ENCODE results near the gene TTBK1. TPM values are rescaled to one million over a fixed set of nuclear protein-coding genes. Genes with fewer than 3 reads are reported as not detected.

The TTBK1 gene
- under 1 TPM; 0.30 TPM for total RNA-seq

DNA sequence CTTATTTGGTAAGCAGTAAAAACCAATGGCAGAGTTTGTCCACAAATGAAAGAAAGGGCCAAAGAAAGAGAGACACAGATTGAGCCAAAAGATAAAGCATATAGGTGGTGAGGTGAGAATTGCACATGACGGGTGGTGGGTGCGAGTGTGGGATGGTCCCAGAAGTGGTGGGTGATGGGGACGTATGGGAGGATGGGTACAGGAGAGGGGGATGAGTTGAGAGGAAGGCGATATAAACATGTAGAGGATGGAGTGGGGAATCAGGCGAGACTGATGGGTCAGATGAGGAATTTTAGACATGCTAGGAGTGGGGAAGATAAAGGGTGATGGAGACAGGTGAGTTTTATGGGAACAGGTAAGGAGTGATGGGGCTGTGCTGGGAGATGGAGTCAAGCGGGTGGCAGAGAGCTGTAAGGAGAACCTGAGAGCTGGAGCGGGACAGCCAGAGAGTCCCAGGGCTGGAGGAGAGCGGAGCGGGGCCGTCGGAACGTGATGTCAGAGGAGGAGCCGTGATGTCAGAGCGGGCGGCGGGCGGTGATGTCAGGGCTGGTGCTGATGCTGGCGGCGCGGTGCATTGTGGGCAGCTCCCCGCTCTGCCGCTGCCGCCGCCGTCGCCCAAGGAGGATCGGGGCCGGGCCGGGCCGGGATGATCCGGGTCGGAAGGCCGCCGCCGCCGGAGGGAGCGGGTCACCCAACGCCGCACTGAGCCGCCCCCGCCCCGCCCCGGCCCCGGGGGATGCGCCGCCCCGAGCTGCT, at the start of gene TTBK1:
Gene TTBK1 (plus strand): TSS at position 574 of the 756 bp plus-strand sequence. CDS start 3,180 bp downstream, outside the sequence.
- DNase-seq = peak; percentile 42
- POLR2A ChIA-PET = no interaction called here
- H3K27me3 Mint-ChIP-seq = peaks cover 37% of the 10 kb centered on the region
- H3K4me3 Mint-ChIP-seq = no peak within 1 kb of the TSS
- H3K4me1 Mint-ChIP-seq = peaks cover 18% of the 10 kb centered on the region
- H3K9me3 Mint-ChIP-seq = peaks cover 7% of the 10 kb centered on the region
- no peak within 1 kb of the TSS for H3K27ac Mint-ChIP-seq
- peaks cover 4% of the 10 kb centered on the region for H3K36me3 Mint-ChIP-seq (ENCODE audit: low read depth)
- CTCF ChIA-PET = interaction anchor here (1.0 to 1.1 kb wide), 2 partner anchors 14 to 179 kb away, joined by 3 to 4 read pairs; partner anchors contain the start of gene DNPH1

DNA sequence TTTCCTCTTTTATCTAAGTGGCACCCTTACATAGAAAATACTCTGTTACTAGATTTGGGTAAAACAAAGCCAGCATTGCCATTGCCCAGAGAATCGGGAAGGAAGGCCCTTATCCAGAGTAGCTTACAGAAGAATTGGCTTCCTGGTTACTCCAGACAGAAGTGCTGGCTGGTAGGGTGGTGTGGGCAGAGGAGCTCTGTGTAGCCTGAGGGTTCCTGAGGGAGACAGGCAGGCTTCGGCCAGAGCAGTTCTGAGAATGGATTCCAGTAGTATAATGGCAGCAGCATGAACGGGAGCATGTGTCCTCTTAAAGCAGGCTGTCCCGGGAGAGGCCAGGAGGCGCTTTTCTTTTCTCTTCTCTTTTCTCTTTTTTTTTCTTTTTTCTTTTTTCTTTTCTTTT, 49.4 kb upstream of the TTBK1 start:
- H3K9me3 Mint-ChIP-seq = no peaks in the 10 kb centered on the region
- H3K27ac Mint-ChIP-seq = no peak overlapping the region
- no peak overlapping the region for H3K4me3 Mint-ChIP-seq
- CTCF ChIA-PET = no interaction called here
- no peak for DNase-seq
- POLR2A ChIA-PET = interaction anchor here (0.6 to 0.8 kb wide), 2 partner anchors 10 to 320 kb away, joined by 3 to 5 read pairs; no protein-coding TSS in a partner anchor
- H3K36me3 Mint-ChIP-seq (ENCODE audit: low read depth) = peaks cover 41% of the 10 kb centered on the region
- peaks cover 6% of the 10 kb centered on the region for H3K4me1 Mint-ChIP-seq
- H3K27me3 Mint-ChIP-seq = no peaks in the 10 kb centered on the region

DNA sequence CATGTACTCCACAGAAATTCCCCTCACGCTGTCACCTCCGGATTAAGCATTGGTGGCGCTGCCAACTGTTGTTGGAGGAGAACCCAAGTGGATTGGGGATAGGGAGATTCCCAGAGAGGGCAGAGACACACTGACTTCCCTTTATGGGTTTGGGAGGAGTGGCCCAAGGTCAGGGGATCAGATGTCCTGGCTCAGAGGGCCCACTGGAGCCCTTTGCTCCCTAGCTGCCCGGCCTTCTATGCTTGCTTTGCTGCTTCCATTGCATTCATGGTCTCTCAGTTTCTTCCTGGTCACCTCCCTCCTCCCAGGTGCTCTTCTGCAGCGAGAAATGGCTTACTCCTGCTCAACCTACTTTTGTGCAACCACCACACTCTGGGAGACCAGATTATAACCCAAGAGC, 46.9 kb upstream of the TTBK1 start:
- DNase-seq = no peak
- H3K36me3 Mint-ChIP-seq (ENCODE audit: low read depth) = peaks cover 43% of the 10 kb centered on the region
- no peaks in the 10 kb centered on the region for H3K27me3 Mint-ChIP-seq
- no peak overlapping the region for H3K27ac Mint-ChIP-seq
- H3K4me3 Mint-ChIP-seq = no peak overlapping the region
- H3K4me1 Mint-ChIP-seq = no peaks in the 10 kb centered on the region
- no peaks in the 10 kb centered on the region for H3K9me3 Mint-ChIP-seq
- ChIA-PET POLR2A (interaction anchor here (0.7 kb wide), 1 partner anchor 24 kb away, joined by 3 read pairs; no protein-coding TSS in a partner anchor), CTCF (no interaction called here)

DNA sequence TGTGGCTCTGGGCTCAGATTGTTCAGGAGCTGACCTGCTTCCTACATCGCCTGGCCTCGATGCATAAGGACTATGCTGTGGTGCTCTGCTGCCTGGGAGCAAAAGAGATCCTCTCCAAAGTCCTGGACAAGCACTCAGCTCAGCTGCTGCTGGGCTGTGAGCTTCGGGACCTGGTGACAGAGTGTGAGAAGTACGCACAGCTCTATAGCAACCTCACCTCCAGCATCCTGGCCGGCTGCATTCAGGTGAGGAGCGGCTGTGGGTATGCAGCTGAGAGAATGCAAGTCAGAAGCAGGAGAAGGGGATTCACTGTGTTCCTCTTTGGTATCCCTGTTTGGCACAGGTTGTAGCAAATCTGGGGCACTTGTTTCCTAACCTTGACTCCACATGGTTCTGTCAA, 43.4 kb upstream of the TTBK1 start:
- H3K4me3 Mint-ChIP-seq = no peak overlapping the region
- H3K27ac Mint-ChIP-seq = no peak overlapping the region
- no peaks in the 10 kb centered on the region for H3K9me3 Mint-ChIP-seq
- no peaks in the 10 kb centered on the region for H3K4me1 Mint-ChIP-seq
- POLR2A ChIA-PET = no interaction called here
- no peaks in the 10 kb centered on the region for H3K27me3 Mint-ChIP-seq
- DNase-seq = no peak
- H3K36me3 Mint-ChIP-seq (ENCODE audit: low read depth) = peaks cover 29% of the 10 kb centered on the region
- CTCF ChIA-PET = interaction anchor here (2.7 kb wide), 1 partner anchor 29 kb away, joined by 11 read pairs; the partner anchor contains the start of gene DNPH1

DNA sequence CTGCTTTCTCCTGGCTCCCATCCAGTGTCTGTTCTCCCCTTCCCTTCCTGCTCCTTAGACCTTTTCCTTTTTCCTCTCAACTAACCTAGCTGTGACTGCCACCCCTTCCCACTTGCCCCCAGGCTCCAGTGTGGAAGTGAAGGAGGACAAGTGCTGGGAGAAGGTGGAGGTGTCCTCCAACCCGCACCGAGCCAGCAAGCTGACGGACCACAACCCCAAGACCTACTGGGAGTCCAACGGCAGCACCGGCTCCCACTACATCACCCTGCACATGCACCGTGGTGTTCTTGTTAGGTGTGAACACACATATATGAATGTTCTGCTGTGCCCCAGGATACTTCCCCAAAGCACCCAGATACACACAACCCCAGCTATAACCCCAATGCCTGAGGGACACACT, 42.7 kb upstream of the TTBK1 start:
- DNase-seq = no peak
- POLR2A ChIA-PET = interaction anchor here (1.3 kb wide), 1 partner anchor 26 kb away, joined by 3 read pairs; no protein-coding TSS in a partner anchor
- CTCF ChIA-PET = interaction anchor here (2.7 kb wide), 1 partner anchor 28 kb away, joined by 11 read pairs; the partner anchor contains the start of gene DNPH1

DNA sequence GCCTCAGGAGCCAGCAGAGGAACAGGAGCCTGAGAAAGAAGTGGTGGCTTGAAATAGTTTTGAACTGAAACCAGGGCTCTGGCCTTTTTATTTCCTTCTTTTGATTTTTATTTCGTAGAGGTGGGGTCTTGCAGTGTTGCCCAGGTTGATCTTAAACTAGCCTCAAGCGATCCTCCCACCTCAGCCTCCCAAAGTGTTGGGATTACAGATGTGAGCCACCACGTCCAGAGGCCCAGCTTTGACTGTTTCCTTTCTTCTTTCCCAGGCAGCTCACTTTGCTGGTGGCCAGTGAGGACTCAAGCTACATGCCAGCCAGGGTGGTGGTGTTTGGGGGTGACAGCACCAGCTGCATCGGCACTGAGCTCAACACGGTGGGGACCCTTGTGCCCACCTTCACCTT, 40.8 kb upstream of the TTBK1 start:
- POLR2A ChIA-PET = interaction anchor here (1.1 kb wide), 1 partner anchor 10 kb away, joined by 3 read pairs; no protein-coding TSS in a partner anchor
- Mint-ChIP-seq H3K4me1 (no peaks in the 10 kb centered on the region), H3K27me3 (no peaks in the 10 kb centered on the region), H3K4me3 (no peak overlapping the region), H3K9me3 (no peaks in the 10 kb centered on the region), H3K27ac (no peak overlapping the region), H3K36me3 (ENCODE audit: low read depth) (peaks cover 26% of the 10 kb centered on the region)
- DNase-seq = no peak
- CTCF ChIA-PET = no interaction called here

More for the DNA sequence above, 42.7 kb upstream of the TTBK1 start:
- H3K27me3 Mint-ChIP-seq = no peaks in the 10 kb centered on the region
- no peaks in the 10 kb centered on the region for H3K4me1 Mint-ChIP-seq
- H3K27ac Mint-ChIP-seq = peak overlapping the region; percentile 10
- H3K9me3 Mint-ChIP-seq = no peaks in the 10 kb centered on the region
- peaks cover 25% of the 10 kb centered on the region for H3K36me3 Mint-ChIP-seq (ENCODE audit: low read depth)
- H3K4me3 Mint-ChIP-seq = no peak overlapping the region

DNA sequence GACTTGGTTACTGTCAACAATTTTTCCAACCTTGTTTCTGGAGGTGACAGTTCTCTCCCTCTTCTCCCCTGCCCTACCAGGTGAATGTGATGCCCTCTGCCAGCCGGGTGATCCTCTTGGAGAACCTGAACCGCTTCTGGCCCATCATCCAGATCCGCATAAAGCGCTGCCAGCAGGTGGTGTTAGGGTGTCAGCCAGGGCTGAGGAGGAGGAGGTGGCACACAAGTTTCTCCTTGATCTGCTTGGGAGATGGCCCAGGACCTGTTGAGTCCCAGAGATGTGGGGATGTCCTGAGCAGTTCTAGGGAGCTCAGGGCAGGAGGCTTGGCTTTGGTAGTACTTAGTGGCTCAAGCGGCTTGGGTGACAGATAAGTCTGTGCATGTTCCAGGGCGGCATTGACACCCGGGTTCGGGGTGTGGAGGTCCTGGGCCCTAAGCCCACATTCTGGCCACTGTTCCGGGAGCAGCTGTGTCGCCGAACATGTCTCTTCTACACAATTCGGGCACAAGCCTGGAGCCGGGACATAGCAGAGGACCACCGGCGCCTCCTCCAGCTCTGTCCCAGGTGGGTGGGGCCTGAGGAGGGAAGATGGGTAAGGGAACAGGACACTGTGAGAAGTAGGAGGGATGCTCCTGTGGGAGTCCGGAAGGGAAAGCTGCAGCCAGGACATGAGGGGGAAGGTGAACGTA, 40.1 kb upstream of the TTBK1 start:
- peaks cover 26% of the 10 kb centered on the region for H3K36me3 Mint-ChIP-seq (ENCODE audit: low read depth)
- H3K4me3 Mint-ChIP-seq = no peak overlapping the region
- ChIA-PET CTCF (no interaction called here), POLR2A (no interaction called here)
- H3K27ac Mint-ChIP-seq = no peak overlapping the region
- no peak for DNase-seq
- H3K27me3 Mint-ChIP-seq = no peaks in the 10 kb centered on the region
- no peaks in the 10 kb centered on the region for H3K4me1 Mint-ChIP-seq
- no peaks in the 10 kb centered on the region for H3K9me3 Mint-ChIP-seq

DNA sequence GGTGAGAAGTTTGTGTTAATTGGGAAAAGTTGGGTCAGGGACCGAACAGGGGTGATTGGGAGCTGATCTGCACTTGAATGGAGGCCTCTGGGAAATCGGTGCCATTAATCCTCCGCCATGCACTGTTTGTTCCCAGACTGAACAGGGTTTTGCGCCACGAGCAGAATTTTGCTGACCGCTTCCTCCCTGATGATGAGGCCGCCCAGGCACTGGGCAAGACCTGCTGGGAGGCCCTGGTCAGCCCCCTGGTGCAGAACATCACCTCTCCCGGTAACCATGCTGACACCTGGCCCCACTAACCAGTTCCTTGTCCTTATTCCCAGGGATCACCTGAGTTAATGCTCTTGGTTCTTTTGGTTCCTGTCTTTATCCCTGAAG, 39.6 kb upstream of the TTBK1 start:
- Mint-ChIP-seq H3K36me3 (ENCODE audit: low read depth) (peaks cover 26% of the 10 kb centered on the region), H3K27ac (no peak overlapping the region), H3K27me3 (no peaks in the 10 kb centered on the region), H3K4me3 (no peak overlapping the region), H3K4me1 (no peaks in the 10 kb centered on the region), H3K9me3 (no peaks in the 10 kb centered on the region)
- no peak for DNase-seq
- CTCF ChIA-PET = no interaction called here
- POLR2A ChIA-PET = no interaction called here

DNA sequence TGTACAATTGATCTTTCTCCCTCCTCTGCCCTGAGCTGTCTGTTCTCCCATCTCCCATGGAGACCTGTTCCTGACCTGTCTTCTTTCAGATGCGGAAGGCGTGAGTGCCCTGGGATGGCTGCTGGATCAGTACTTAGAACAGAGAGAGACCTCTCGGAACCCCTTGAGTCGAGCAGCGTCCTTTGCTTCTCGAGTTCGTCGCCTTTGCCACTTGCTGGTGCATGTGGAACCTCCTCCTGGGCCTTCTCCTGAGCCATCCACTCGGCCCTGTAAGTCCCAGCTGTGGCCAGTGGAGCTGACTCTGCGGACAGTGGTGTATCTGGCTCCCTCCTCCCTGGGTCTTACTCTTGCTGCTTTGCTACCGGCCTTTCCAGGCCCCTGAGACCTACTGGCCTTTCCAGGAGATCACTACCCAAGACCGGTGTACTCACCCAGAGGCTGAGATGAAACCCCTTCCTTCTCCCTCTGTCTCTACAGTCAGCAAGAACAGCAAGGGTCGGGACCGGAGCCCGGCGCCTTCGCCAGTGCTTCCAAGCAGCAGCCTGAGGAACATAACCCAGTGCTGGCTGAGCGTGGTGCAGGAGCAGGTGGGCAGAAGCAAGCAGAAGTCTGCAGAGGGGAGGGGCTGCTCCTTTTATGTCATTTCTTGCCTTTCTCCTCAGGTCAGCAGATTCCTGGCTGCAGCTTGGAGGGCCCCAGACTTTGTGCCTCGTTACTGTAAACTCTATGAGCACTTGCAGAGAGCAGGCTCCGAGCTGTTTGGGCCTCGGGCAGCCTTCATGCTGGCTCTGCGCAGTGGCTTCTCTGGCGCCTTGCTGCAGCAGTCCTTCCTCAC, 38.8 kb upstream of the TTBK1 start:
- H3K27me3 Mint-ChIP-seq = no peaks in the 10 kb centered on the region
- H3K4me1 Mint-ChIP-seq = no peaks in the 10 kb centered on the region
- POLR2A ChIA-PET = interaction anchor here (0.7 kb wide), 1 partner anchor 17 kb away, joined by 3 read pairs; no protein-coding TSS in a partner anchor
- CTCF ChIA-PET = no interaction called here
- DNase-seq = no peak
- H3K27ac Mint-ChIP-seq = no peak overlapping the region
- no peaks in the 10 kb centered on the region for H3K9me3 Mint-ChIP-seq
- H3K4me3 Mint-ChIP-seq = no peak overlapping the region
- H3K36me3 Mint-ChIP-seq (ENCODE audit: low read depth) = peaks cover 26% of the 10 kb centered on the region

DNA sequence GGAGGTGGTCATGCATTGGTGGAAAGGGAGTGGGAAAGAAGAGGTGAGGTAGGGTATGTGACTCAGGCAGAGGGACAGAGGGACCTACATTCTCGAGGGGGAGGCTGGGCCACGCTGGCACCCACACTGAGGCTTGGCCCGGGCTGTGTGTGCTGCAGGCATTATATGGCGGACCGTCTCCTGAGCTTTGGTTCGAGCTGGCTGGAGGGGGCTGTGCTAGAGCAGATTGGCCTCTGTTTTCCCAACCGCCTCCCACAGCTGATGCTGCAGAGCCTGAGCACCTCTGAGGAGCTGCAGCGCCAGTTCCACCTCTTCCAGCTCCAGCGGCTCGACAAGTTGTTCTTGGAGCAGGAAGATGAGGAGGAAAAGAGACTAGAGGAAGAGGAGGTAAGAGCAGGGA, 37.4 kb upstream of the TTBK1 start:
- DNase-seq = no peak
- Mint-ChIP-seq H3K4me3 (no peak overlapping the region), H3K9me3 (no peaks in the 10 kb centered on the region), H3K36me3 (ENCODE audit: low read depth) (peaks cover 21% of the 10 kb centered on the region), H3K27ac (no peak overlapping the region), H3K27me3 (no peaks in the 10 kb centered on the region), H3K4me1 (no peaks in the 10 kb centered on the region)
- CTCF ChIA-PET = no interaction called here
- POLR2A ChIA-PET = no interaction called here

DNA sequence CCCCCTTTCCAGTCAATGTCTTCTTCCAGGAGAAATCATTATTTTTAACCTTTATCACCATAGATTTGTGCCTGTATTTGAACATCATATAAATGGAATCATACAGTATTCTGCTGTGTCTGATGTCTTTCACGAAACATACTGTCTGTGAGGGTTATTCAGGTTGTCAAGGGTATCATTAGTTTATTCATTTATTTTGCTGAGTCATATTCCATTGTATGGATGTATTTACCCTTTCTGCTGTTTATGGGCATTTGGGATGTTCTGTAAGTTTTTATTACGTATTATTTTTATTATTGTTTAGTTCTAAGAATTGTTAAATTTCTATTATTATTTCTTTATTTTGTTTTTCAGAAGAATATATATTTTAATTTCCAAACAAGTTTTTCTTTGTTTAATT, 36.0 kb upstream of the TTBK1 start:
- POLR2A ChIA-PET = no interaction called here
- Mint-ChIP-seq H3K36me3 (ENCODE audit: low read depth) (peaks cover 18% of the 10 kb centered on the region), H3K9me3 (no peaks in the 10 kb centered on the region), H3K4me3 (no peak overlapping the region), H3K27ac (no peak overlapping the region), H3K27me3 (no peaks in the 10 kb centered on the region), H3K4me1 (no peaks in the 10 kb centered on the region)
- no peak for DNase-seq
- CTCF ChIA-PET = no interaction called here

DNA sequence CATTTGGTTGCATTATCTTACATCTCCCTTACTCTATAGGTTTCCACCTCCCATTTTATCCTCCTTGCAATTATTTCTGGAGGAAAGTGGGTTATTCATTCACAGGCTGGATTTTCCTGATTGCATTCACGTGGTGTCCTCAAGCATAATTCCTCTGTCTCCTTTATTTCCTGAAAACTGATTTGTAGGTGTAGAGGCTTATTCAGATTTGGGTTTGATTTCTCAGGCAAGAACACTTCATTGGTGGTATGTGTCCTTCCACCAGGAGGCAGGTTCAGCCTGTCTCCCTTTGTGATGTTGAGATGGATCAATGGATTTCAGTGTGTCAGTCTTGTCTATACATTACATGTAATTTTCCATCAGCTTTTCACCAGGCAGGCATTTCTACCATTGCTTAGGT, 31.3 kb upstream of the TTBK1 start:
- peaks cover 13% of the 10 kb centered on the region for H3K36me3 Mint-ChIP-seq (ENCODE audit: low read depth)
- DNase-seq = no peak
- ChIA-PET POLR2A (interaction anchor here (1.2 kb wide), 1 partner anchor 10 kb away, joined by 3 read pairs; no protein-coding TSS in a partner anchor), CTCF (interaction anchor here (1.1 kb wide), 1 partner anchor 17 kb away, joined by 5 read pairs; the partner anchor contains the start of gene DNPH1)
- H3K27ac Mint-ChIP-seq = no peak overlapping the region
- H3K9me3 Mint-ChIP-seq = no peaks in the 10 kb centered on the region
- H3K4me1 Mint-ChIP-seq = no peaks in the 10 kb centered on the region
- no peak overlapping the region for H3K4me3 Mint-ChIP-seq
- H3K27me3 Mint-ChIP-seq = no peaks in the 10 kb centered on the region

DNA sequence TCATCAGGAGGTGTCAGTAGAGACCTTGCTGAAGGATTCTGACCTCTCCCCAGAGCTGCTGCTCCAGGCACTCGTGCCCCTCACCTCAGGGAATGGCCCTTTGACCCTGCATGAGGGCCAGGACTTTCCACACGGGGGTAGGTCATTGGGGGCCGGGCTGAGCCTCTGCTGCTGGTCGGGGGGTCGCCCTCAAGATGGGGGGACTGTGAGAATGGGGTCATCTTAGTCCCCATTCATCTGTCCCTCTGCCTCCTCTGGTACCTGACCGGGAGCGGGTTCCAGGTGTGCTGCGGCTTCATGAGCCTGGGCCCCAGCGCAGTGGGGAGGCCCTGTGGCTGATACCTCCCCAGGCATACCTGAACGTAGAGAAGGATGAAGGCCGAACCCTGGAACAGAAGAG, 29.9 kb upstream of the TTBK1 start:
- H3K4me1 Mint-ChIP-seq = no peaks in the 10 kb centered on the region
- no peak overlapping the region for H3K4me3 Mint-ChIP-seq
- H3K9me3 Mint-ChIP-seq = no peaks in the 10 kb centered on the region
- no peaks in the 10 kb centered on the region for H3K27me3 Mint-ChIP-seq
- H3K27ac Mint-ChIP-seq = no peak overlapping the region
- ChIA-PET POLR2A (interaction anchor here (1.2 kb wide), 1 partner anchor 12 kb away, joined by 3 read pairs; no protein-coding TSS in a partner anchor), CTCF (no interaction called here)
- H3K36me3 Mint-ChIP-seq (ENCODE audit: low read depth) = peaks cover 10% of the 10 kb centered on the region
- no peak for DNase-seq

All from activated CD4-positive, alpha-beta memory T cell treated with anti-CD3 and anti-CD28 coated beads, Interleukin-2, amount 10 ng/mL, durations not matched to agents 7 days and 5 days (primary cell).